CD4-positive, alpha-beta T cell treated with Interleukin-2 at 100 ng/mL for 4 hours (primary cell): ENCODE measurements around the gene ANKRD29.
"Not testable (repeated sequence)": the region's sequence is repeated elsewhere in the genome, so short reads cannot be mapped to it uniquely, and the experiment has no call there.

ENCODE experiments used
- DNase-seq: peaks from one replicate; pipeline ENCODE4 v3.0.0-alpha.2; 2020; ENCODE audit warnings: low spot score

ANKRD29 gene

DNA sequence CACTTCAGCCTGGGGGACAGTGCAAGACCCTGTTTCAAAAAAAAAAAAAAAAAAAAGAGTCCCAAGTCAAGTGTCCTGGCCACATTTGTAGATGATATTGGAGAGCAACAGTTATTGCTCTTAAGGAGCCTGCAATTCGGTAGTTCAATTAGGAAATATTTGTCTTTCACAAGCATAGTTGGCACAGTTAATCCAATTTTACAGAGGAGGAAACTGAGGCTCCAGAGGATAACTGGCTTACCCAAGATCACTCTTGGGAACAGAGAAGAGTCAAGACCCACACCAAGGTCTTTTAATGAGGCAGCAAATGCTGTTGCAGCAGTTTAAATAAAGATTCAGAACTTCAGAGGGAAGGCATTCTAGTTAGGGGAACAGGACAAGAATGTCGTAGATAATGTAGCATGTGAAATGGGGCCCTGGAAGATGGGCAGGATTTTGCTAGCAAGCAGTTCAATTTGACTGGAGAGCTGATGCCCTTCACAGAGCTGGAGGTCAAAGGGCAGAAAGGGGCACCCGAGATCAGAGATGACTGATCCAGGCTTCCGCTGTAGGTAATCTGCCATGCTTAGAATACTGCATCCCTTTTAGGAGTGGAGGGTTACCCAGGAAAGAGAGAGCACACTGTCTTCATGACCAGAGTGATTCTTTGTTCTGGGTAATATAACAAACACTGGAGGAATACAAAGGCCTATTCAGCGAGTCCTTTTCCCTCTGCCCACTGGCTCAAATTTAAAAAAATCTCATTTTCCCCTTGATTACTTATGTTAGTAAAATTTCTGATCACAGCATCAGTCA lies 79.4 kb downstream of the ANKRD29 start:
- DNase-seq = no peak

DNA sequence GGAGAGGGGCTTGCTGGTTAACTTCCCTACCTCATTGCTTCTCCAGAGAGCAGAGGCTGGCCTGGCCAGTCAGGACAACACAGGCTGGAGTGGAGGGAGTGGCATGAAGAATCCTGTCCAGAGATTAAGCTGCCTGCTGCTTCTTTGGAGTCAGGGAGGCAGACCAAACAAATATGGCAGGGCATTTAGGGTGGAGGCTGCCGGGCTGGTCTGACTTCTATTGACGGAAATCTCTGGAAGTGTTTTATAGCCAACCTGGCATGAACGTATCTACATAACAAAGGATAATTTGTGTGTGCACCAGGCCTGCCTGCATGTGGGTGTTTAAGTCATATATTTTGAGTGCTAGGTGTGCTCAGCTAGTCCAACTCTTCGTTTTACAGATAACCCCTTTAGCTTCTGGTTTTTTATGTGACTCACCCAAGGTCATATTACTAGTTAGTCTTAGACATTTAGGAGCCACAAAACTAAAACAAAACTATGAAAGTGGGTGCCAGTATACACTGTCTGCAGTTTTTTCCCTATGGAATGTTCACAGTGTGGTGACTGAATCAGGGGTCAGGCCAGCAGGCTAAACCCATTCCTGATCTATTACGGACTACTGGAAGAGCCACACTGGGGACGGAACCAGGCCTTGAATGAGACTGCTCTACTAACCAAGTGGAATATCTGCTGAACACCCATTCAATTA lies 81.9 kb downstream of the ANKRD29 start:
- DNase-seq = no peak

DNA sequence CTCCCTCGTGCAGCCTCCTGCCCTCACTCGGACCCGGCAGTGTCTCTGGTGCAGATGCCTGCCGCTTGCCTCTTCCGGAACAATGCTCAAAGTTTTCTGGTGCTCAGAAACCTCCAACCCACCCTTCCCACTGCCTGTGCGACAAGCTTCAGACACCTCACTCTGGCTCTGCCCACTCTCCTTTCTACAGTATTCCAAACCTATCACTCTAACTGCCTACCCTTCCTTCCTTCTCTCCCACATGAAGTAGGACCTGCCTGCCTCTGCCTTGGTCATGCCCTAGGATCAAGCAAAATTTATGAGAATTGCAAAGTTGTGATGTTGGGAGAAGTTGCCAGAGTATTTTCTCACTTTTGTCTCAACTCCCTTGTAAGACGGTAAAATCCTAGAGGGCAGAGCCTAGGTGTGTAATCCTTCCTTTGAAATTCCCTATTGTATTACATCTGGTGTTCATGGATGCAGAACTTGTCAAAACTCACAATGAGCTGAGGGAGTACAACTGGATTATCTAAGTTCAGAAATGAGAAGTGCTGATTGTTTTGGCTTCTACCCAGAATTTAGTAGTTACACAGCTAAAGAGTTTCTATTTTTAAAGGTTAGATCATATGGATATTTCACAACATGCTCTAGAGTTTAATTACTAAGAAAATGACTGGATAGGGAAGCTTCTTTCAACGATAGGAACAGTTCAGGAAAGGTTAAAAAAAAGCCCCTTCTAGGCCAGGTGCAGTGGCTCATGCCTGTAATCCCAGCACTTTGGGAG lies 83.6 kb downstream of the ANKRD29 start:
- no peak for DNase-seq

DNA sequence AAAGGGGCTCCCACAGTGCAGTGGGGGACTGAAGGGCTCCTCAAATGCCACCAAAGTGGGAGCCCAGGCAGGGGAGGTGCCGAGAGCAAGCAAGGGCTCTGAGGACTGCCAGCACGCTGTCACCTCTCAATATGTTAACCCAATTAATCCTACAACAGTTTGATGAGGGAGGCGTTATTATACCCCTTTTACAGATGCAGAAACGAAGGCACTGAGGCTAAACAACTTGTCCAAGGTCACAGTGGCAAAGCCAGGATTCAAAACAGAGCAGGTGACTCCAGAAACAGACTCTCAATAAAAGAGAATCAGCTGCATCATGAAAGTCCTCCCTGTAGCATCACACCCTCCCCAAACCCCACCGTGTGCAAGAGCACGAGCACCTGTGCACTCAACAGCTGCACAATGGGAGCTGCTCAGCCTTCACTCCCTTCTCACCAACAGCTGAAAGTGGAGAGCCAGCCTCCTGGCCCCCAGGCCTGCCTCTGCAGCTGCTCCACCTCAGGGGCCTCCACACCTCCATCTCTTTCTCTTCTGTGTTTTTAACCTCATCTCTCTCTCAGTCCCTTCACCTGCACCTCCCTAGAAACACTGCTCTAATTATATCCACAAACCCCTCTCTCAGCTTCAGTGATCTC lies 84.5 kb downstream of the ANKRD29 start:
- no peak for DNase-seq

DNA sequence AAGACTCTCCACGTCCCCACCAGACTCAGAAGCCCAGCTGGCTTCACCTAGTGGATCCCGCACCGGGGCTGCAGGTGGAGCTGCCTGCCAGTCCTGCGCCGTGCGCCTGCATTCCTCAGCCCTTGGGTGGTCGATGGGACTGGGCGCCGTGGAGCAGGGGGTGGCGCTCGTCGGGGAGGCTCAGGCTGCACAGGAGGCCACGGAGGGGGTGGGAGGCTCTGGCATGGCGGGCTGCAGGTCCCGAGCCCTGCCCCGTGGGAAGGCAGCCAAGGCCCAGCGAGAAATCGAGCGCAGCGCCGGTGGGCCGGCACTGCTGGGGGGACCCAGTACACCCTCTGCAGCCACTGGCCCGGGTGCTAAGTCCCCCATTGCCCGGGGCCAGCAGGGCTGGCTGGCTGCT lies 85.2 kb downstream of the ANKRD29 start:
- DNase-seq = not testable (repeated sequence)

DNA sequence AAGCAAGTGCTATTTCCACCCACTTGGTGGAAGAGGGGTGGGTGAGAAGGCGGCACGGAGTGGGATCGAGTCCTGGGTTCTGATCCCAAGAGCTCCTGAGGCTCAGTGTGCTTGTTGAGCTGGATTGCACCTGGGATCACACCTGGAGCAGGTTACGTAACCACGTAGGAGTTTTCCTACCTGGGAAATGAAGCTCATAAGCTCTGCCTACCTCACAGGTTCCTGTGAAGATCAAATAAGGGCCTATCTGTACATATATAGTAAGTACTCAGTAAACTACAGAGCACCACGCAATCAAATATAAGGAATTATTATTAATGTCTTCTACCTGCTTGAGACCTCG lies 87.4 kb downstream of the ANKRD29 start:
- DNase-seq = no peak

DNA sequence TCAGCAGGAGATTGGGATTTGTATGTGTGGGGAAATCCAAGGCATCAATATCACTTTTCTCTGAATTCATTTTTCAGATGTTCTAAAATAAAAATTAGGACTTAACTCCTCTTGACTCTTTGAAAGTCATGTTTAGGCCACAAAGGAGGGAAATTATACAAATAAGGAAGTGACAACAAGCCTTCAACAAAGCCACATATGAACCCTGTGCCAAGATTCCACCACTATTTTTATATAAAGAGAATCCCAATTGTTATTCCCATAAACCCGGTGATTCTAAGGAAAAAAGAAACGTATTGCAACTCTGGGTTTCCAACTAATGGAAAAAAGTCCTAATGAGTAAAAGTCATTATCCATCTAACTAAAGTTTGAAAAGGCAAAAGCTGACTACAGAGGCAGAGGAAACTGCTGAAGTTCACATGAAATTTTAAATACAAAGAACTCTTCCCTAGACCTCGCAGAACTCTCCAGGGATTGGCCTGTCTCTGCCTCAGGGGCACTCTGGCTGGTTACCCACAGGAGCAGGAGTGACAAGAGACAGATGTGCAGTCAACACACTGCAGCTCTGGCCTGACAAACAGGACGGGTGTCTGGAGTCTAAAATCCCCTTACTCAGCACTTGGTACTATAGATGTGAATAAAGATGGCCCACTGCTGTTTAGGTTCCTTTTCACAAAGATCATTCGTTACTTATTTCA lies 88.0 kb downstream of the ANKRD29 start:
- DNase-seq = no peak

DNA sequence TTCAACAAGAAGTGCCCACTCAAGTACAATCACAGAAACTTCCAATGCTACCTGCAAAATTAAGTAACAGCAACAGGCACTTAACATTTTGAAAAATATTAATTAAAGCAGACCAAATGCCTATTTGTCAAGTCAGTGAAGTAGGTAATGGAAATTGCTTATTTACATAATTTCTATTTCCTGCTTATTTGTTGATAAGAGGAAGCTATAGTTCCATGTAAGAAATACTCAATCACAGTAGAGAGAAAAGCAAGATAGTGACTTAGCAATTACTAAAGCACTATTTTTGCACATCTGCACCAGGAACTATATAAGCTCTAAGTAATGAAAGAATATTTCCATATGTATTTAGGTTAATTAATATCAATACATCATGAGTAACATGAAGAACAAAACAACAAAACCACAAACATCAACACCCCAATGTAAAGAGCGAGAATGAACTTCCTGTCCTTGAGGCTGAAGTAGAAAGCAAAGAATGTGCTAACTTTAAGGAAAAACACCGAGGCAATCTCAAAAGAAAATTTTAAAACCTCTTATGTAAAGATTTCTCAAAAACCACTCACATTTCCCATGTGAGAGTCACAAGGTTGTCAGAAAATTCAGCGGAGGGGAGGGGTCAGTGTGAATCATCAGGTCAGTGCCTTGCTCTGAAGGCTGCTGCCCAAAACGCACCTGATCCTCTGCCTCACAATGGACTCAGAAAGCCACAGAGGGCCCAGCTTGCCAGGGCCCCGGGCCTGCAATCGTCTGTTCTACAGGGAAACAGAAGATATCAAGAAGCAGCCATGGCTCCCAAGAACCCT lies 88.9 kb downstream of the ANKRD29 start:
- peak; percentile 69 for DNase-seq

DNA sequence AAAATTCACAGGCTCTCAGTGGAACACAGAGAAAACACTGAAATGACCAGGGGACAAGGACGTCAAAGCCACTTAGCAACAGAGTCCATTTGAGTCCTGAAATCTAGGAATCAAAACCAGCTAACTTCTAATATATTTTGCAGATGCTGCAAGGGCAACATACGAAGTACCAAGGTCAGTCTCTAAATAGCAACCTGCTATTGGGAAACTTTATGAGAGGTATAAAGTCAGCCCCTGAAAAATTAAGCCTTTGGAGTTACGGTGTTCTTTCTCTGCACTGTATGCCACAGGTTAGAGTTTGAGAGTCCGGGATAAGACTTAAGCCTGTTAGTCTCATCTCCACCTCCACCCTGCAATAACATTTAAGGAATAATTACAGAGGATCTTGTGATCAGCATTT lies 89.7 kb downstream of the ANKRD29 start:
- DNase-seq = no peak

DNA sequence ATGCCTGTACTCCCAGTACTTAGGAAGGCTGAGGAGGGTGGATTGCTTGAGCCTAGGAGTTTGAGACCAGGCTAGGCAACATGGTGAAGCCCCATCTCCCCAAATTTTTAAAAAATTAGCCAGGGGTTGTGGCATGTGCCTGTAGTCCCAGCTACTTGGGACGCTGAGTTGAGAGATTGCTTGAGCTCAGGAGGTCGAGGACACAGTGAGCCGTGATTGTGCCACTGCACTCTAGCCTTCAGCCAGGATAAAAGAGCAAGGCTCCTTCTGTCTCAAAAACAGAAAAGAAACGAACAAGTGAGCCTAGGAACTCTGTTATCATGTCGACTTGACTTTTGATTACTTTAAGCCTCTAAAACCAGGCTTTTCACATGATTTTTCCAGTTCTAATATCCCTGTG lies 90.1 kb downstream of the ANKRD29 start:
- no peak for DNase-seq

DNA sequence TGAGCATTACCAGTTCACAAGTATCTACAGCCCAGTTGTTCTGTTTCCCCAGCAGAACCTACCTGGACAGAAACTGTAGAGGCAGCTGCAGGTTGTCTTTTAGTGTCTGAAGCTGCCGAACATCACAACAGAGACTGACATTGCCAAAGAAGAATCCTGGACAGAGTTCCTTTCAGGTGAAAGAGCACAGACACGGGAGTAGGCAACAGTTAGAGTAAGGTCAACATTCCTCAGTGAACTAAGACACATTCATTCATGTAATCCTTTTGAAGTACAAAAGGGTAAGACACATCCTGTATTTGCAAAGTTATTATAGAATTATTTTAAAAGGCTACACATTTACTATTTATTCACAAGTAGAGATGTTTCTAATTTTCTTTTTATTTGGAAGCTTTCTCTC lies 90.7 kb downstream of the ANKRD29 start:
- DNase-seq = no peak

DNA sequence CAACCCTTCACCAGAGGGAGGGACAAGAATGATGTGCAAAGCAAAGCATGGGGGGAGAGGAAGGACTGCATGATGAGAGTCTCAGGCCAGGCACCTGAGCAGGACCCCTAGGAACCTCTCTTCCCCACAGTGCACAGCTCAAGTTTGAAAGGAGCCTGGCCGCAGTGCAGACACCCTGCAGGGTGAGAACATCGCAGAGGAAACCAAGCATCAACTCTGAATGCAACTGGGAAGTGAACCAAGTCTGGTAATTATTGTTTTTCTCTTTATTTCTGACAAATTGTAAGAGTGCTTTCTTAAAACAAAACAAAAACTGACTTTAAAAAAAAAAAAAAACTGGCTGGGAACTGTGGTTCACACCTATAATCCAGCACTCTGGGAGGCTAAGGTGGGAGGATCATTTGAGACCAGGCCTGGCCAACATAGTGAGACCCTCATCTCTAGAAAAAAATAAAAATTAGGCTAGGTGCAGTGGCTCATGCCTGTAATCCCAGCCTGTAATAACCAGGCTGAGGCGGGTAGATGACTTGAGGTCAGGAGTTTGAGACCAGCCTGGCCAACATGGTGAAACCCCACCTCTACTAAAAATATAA lies 91.7 kb downstream of the ANKRD29 start:
- peak; percentile 18 for DNase-seq

DNA sequence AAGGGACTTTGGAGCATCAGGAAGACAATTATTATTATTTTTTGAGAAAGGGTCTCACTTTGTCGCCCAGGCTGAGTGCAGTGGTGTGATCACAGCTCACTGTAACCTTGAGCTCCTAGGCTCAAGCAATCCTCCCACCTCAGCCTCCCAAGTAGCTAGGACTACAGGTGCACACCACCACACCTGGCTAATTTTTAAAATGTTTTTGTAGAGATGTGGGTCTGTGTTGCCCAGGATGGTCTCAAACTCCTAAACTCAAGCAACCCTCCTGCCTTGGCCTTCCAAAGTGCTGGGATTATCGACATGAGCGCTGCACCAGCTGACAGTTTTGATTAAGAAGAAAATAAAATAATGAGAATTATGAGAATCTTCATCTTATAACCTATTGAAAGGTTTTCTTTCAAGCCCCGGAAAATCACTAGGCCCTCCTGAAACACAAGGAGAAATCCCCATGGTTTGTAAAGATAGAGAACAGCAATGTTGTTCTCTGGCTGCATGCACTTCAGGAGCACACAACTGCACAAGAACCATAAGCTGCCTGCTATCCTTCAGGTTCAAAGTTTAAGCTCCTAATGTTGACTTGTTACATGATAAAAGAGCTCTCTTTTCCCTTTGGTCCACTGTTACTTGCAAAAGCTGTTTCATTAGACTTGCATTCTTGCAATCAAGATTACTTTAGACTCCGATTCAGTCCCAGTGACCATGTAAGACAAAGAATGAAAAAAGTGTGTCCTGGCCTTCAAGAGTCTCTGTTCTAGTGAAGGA lies 93.2 kb downstream of the ANKRD29 start:
- DNase-seq = no peak

DNA sequence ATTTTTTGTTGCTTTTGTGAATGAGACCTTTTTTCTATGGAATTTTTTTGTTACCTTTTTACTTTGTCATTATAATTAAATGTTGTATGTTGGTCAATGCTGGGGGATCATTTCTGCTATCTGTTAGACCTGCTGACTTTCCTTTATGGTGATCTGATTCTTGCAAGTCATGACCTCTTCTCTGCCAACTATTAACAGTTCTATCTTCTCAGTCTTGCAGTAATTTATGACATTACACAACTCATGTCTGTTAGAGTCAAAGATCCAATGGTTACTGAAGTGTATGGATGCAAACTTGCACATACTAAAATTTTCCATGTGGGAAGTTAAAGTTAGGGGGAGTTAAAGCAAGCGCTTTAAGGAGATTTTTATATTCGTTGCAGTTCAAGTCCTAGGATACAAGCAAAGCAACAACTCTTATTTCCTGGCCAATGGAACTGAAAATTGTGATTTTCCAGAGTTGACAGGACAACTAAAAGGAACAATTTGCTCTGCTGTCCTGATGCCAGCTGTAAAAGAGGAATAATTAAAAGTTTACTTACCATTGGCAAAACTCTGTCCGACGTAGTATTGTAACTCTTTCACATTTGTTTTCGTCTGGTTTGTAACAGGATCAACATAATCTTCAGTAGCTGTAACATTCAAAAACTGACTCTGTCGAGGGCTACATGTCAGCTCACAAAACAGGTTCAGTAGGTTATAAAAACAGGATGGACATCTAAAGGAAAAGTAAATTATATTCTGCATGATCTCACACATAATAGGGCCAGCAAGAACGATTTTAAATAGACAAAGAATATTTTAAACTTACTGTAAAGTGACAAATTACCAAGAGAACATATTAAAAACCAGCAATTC lies 94.2 kb downstream of the ANKRD29 start:
- DNase-seq = no peak

DNA sequence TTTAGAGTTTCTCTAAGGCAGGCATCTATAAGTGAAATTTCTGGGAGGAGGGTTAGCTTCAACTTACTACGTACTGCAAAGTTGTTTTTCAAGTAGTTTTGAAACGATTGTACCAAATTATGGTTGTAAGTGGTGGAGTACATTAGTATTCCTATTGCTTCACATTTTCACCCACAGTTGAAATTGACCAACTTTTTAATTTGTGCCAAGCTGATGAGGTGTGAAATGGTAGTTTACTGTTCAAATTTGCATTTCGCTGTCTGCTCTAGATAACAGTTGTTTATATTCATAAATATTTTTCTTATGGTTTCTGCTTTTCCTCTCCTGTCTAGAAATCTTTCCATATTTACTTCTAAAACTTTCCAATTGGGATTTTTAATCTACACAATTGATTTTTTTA lies 95.0 kb downstream of the ANKRD29 start:
- DNase-seq = no peak

DNA sequence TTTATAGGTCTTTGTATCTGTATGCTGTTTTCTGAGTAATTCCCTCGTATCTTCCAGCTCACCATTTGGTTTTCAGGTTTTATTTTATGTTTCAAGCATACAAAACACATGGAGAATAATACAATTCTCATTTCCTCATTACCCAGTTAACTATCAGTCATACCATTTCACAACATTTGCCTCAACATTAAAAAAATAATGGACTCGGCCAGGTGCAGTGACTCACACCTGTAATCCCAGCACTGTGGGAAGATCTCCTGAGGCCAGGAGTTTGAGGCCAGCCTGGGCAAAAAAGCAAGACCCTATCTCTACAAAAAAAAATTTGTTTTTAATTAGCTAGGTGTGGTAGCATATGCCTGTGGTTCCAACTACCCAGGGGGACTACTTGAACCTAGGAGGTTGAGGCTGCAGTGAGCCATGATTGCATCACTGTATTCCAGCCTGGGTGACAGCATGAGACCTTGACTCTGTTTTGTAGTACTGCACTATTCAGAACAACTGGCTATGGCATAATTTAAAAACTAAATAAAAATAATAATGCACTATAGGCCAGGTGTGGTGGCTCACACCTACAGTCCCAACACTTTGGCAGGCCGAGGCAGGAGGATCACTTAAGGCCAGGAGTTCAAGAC lies 96.7 kb downstream of the ANKRD29 start:
- DNase-seq = no peak

DNA sequence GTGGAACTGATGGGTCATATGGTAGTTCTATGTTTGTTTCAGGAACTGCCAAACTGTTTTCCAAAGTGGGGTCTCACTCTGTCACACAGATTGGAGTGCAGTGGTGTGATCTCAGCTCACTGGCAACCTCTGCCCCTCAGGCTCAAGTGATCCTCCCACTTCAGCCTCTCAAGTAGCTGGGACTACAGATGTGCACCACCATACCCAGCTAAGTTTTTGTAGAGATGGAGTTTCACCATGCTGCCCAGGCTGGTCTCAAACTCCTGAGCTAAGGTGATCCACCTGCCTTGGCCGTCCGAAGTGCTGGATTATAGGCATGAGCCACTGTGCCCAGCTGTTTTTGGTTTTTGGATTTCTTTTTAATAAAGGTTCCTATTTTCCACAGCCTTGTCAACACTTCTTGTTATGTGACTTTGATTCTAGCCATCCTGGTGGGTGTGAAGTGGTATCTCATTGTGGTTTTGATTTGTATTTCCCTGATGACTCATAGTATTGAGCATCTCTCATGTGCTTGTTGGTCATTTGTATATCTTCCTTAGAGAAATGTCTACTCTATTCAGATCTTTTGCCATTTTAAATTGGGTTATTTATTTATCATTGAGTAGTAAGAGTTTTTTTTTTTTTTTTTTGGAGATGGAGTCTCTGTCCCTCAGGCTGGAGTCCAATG lies 99.2 kb downstream of the ANKRD29 start:
- peak; percentile 65 for DNase-seq

DNA sequence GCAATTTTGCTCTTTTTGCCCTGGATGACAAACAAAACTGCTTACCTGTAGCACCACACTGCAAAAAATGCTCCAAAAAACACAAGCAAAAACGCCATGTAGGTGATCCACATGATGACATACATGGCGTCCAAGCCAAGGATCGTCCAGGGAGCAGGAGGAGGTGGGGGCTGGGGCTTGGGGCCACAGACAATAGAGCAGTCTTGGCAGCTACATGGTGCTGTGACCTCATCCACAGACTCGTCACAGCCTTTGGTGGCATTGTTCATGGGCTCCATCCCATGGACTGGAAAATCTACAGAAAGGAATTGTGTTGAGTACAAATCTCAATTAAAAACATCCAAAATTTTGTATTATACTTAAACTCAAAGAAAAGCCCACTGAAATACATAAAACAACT lies 102.5 kb downstream of the ANKRD29 start:
- DNase-seq = no peak
